Activated T-cell treated with anti-CD3 and anti-CD28 coated beads for 1 hour (primary cell): ENCODE results near the gene ARF1.
"Not testable (repeated sequence)": the region's sequence is repeated elsewhere in the genome, so short reads cannot be mapped to it uniquely, and the experiment has no call there.

ENCODE experiments used
- DNase-seq: peaks from one replicate; pipeline ENCODE4 v3.0.0-alpha.2; 2020; ENCODE audit warnings: low read depth

Gene ARF1

DNA sequence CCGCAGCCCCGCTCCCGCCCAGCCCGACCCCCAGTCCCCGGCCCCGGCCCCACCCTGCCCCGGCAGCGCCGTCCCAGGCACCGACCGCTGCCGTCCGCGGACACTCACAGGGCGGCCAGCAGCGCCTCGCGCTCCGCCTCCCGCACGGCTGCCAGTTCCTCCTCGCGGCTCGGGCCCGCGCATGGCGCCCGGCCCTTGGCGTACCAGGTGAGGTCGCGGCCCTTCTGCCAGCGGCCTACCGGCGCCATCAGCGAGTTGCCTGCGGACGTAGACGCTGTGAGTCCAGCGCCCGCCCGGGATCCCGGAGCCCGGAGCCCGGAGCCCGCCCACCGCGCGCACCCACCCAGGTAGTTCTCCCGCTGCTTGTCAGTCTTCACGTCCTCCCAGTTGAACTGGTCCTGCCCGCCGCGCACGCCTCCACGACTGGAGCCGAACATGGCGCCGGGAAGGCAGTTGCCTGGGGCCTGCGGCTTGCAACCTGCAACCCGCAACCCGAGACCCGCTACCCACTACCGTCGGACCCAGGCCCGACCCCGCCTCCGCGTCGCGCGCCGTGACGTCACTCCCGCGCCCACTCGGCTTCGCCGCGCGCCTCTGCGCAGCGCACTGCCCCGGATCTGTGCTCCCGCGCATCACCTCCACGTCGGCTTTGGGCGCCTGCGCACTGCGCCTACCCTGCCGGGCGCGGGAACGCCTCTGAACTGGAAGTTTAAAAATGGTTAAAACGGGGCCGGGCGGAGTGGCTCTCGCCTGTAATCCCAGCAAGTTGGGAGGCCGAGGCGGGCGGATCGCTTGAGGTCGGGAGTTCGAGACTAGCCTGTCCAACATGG, 20.5 kb downstream of the ARF1 start, which contains the start of gene C1orf35:
Gene C1orf35, minus strand, starts transcription at position 535 of the 830 bp plus-strand sequence. Its CDS starts 98 bp downstream, at position 437.
- DNase-seq, result peak; percentile 93

DNA sequence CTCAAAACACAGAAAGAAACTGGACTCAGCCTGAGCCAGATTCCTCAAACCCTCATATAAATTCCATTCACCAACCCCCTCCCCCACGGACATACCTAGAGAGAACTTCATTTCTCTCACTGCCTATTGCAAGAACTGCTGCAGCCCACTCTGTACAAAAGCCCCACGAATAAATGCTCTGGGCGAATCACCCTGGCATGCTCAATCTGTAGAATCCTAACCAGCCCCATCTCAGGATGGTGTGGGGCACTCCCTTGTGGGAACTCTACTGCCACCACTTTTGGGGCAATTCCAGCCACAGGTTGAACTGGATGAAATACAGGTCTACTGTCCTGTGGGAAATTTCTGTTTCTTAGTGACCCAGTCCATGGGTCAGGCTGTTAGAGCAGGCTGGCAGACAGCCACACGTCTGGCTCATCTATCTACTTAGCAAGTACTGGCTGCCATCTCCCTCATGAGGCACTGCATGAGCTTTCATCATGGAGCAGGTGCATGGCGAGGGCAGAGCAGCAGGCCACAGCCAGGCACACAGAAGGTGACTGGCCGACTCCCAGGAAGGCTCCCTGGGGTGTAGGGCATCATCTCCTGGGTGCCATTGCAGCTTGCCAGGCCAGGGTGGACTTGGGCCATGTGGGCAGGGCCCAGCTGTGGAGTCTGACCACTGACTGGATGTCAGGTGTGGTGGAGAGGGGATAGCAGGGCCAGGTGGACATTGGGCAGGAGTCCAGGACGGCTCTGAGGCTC, 22.2 kb downstream of the ARF1 start:
- no peak for DNase-seq

DNA sequence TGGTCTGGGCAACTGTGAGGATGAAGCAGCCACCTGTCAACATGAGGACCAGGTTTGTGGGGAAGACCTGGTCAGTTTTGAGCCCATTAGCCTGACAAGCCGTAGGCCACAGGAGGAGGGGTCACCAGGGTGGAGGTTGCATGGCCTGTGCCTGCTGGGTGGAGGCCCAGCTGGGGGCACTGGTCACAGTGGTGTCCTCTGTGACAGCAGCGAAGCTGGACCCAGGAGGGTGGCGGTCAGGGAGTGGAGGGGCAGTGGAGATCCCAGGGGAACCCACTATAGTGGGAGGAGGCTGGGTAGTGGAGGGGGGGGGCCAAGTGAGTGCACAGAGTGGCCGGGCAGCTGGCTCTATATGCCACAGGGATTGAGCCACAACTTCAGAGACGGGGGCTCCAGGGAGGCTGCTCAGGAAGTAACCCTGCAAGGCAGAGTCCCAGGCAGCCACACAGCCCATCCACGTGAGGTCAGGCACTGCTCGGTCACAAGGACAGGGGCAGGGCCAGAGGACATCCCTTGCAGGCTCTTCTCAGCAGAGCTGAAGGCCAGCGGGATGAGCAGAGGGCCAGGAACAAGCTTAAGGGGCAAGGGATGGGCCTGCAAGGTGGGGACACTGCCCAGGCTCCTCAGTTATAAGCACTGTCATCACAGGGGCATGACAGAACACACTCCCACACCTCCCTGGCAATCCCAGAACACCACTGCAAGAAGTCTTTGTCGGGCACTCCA, 22.9 kb downstream of the ARF1 start:
- no peak for DNase-seq

DNA sequence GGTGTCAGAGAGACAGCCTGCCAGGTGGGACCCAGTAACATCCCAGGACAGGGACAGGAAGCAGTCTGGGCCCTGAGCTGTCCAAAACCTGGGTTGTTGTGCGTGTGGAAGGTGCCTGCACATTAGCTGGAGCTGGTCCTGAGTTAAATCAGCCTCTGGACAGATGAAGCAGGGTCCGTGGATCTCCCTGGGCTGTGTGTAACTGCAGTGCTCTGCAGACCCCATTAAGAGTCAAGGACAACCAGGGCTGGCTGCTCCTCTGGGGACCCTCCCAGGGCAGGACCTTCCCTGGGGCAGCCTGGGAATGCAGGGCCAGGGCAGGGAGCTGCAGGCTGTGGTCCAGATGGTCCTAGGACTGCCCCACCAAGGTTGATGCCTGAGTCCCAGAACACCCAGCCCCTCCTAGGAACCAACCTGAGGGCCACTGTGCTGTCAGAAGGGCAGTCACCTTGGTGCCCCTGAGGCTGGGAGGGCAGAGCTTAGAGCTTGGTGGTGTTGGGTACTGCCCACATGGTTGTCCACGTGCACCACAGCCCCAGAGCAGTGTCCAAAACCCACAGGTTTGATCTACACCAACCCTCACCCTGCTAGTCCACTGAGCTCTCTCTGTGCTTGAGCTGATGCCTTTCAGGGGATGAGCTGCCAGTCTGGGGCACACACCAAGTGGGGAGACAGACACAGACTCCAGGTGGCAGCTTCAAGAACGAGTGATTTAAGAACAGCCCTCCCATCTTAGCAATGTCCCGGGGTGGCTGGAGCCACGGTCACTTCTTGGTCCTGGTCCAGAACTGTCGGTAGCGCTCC, 23.7 kb downstream of the ARF1 start:
- DNase-seq, result no peak

DNA sequence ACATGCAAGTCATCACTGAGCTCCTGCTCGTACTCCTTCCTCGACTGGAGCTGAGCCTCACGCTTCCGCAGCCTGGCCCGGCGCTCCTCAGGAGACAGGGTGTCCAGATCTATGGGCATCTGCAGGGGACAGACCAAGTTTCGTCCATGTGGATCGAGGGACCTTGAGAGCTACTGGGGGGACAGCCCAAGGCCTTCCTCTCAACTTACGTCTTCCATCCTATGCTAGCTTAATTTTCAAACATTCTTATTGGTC, 24.2 kb downstream of the ARF1 start:
- DNase-seq, result no peak

DNA sequence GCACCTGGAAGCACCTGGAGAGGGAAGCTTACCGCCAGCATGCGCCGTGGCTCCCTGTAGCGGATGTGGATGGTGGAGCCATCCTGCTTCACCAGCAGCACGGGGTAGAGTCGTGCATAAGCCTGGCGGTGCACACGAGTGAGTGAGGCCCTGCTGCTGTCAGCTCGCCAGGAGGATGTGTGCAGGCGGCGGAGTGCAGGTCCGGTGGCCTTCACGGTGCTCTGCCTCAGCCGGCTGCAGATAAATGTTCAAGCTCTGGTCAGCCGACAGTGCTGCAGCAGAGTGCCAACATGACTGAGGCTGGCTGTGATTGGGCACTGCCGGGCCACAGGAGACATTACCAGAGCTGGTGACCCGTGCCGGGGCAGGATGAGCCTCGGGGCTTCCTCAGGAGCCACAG, 25.1 kb downstream of the ARF1 start:
- DNase-seq, result no peak

DNA sequence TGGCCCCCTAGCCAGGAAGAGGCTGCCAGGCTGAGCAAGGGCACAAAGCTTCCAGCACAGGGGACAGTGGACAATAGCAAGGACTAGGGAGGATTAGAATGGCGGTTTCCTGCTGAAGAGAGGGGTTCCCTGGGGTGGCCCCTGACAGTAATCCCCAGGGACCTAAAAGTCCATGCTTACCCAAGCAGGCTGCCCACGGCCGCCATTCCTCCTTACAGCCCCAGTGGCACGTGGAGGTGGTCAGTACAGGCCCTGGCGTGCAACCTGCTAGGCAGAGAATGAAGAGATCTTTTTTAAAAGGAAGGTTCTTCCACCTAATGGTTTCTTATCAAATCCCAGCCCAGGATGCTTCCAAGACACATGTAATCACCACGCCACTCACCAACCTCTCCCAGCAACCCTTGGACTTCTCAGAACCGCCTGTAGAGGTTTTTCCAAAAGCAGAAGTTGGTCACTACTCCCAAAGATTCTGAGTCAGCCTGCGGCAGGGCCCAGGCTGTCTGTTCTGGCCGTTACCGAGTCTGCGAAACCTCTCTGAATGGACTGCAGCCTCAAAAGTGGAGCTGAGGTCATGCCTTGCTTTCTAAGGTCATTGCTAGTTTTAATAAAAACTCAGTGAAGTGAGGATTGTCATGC, 25.7 kb downstream of the ARF1 start:
- no peak for DNase-seq

DNA sequence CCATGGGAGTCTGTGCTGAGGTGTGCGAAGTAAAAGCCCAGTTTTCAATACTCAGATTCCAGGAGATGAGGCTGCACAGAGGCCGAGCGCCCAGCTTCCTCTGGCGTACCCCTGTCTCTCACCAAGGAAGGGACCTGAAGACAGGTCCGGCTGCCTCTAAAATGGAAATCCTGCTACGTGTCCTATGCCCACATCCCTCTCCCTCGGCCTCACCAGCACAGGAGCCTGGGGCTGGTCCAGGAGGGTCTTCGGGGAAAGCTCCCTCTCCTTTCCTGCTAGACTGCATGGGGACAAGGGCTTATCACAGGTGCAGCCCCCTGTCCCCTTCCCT, 26.2 kb downstream of the ARF1 start:
- DNase-seq, result no peak

DNA sequence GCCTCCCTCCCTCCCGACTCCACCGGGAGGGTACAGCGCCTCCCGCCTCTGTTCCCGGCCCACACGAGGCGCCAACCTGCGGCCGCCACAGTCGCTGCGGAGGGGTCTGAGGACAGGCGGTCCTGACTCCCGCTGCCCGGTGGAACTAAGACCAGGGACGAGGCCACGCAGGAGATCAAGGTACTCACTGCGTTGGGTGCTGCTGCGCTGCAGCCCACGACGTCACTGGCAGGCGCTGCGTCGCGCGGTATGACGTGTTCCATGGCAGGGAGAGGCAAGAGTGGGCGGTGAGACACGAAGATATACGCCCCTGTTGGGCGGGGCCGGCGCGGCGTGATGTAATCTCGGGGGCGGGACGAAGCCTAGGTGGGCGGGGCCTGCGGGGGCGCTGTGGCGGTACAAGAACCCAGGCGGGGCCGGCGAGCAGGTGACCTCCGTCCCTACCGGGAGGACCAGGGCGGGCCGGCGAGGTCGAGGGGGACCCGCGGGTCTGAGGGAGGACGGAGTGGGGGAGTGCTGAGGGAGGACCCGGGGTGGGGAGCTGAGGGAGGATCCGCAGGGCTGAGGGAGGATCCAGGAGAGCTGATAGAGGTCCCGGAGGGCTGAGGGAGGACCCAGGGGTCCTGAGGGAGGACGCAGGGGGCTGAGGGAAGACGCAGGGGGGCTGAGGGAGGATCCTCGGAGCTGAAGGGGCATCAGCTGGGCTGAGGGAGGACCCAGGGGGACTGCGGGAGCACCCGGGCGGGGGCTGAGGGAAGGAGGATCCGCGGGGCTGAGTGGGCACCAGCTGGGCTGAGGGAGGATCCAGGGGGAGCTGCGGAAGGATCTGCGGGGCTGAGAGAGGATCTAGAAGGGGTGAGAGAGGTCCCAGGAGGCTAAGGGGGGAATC, 26.8 kb downstream of the ARF1 start, which contains the start of gene MRPL55:
Gene MRPL55, minus strand, starts transcription at position 227 of the 889 bp plus-strand sequence. CDS start 1,039 bp downstream, outside the sequence.
- peak; percentile 99 for DNase-seq

DNA sequence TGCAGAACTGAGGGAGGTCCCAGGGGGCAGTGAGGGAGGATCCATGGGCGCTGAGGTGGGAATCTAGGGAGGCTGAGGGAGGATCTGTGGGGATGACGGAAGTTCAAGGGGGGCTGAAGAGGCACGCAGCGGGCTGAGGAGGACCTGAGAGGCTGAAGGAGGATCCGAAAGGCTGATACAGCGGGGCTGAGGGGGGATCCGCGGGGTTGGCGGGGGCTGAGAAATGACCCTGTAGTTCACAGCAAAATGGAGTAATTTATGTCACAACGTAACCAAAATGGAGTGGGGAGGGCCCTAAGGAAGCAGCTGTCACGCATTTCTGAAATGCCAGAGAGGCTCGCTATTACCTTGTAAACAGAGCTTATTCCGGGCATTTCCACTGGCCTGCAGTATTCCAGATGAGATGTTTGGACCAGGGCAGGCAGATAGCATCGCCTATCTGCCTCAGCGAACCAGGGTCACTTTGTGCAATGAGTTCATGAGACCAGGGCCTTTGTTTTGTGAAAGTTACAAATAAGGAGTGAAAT, 27.5 kb downstream of the ARF1 start:
- no peak for DNase-seq

DNA sequence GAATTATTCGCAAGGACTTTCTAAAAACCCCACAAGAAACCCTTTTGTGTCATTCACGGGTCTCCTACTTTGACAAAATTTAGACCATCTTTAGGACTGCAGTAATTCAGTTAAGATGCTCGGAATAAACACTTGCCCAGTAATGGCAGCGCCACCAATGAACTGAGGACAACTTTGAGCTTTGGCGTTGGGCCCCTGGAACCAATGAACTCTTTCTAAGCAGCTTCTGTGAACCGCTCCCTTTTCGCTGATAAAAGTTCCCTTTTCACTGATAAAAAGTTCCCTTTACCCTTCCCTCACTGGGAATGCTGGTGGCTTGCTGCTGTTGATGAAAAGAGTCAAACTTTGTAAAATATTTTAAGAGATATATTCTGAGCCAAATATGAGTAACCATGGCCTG, 28.0 kb downstream of the ARF1 start:
- DNase-seq, result no peak

DNA sequence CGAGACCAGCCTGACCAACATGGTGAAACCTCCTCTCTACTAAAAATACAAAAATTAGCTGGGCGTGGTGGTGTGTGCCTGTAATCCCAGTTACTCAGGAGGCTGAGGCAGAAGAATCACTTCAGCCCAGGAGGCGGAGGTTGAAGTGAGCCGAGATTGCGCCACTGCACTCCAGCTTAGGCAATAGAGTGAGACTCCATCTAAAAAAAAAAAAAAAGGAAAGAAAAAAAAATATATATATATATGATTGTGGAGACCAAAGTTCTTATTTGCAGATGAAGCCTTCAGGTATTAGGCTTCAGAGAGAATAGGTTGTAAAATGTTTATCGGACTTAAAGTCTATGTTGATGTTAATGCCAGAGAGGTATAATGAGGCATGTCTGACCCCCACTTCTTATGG, 28.8 kb downstream of the ARF1 start:
- not testable (repeated sequence) for DNase-seq

DNA sequence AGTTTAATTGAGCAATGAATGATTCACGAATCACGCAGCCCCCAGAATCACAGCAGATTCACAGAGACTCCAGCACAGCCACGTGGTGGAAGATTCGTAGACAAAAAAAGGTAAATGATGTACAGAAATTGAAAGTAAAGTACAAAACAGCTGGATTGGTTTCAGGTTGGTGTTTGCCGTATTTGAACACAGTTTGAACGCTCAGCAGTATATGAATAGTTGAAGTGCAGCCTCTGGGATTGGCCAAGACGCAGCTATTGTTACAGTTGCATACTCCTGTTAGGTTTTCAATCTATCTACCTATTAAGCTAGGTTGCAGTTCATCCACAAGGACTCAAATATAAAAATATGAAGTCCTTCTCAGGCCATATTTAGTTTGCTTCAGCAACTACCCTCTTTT, 29.7 kb downstream of the ARF1 start:
- no peak for DNase-seq

DNA sequence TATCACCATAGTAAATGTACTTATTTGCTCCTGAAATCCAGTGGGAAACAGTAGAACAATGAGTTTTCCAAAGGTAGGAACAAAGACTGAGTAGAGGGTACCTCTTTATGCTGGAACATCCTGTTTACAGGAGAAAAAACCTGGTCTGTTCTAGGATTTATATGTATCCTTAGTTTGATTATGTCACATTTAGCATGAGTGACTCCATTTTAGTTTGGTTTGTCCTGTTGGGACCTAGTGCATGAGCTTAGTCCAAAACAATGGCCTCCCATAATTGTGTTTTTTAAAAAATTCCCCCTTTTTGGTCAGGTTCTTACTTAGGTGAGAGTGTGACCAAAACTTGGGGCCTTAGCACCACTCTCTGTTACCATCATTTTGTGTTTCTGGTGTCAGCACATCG, 30.1 kb downstream of the ARF1 start:
- DNase-seq, result no peak

DNA sequence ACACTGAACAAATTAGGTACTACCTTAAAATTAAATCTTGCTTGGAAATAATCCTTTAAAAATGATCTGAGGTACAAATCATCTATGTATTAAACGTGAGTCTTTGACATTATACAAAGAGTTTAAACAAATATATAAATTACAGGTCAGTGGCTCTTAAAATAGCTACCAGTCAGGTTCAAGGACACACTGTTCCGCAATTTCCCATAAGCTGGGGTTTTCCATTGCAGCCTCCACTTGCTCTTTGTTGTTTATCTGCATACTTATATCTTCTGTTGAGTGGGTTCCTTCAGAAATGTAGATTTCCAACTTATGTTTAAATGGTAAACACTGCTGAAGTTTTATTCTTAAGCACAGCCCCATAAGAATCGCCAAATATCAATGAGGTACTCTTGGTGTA, 32.3 kb downstream of the ARF1 start:
- no peak for DNase-seq

DNA sequence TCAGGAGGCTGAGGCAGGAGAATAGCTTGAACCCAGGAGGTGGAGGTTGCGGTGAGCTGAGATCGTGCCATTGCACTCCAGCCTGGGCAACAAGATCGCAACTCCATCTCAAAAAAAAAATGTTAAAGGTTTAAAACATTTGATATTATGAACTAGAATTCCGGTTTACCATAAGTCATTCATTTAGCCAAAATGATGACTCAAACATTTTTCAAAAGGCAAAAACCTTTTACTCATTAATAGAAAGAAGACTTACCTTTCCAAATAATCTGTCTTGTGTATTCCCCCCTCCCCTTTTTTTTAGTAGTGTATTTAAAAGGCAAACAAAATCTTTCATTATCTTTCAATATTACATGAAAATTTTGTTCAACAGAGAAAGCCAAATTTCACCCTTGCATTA, 34.8 kb downstream of the ARF1 start:
- DNase-seq, result no peak

DNA sequence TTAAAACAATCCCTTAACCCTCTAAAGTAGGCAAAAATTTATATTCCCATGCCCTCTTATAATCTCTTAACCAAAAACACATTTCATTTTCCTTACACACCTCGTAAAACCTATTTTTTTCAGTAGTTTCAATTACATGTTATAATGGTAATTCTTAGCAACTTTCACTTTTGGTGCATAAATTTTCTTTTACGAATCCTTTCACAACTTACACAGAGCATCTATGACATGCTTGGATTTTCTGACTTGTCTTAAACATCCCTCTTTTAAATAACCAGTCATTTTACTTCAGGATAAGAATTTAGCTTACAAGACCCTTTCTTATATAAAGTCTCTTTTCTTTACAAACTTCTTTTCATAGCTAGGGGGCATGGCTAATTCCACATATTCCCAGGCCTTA, 35.5 kb downstream of the ARF1 start:
- DNase-seq, result no peak

DNA sequence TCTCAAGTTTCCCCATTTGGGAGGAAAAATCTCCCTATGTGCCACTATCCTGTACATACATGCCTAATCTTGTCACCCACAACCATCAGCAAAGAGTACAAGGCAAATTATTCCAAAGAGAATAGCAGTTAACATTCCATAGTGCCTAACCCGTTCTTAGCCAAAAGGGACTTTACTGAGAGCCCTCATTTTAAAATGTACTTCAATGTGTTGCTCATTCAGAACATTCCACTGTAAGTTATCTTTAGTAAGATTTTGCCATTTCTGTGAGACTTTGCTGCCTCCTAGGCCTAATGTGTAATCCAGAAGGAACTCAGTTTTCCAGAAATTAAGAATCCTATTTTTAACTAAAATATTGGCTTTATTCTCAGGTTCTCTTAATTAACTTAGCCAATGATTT, 37.8 kb downstream of the ARF1 start:
- no peak for DNase-seq

DNA sequence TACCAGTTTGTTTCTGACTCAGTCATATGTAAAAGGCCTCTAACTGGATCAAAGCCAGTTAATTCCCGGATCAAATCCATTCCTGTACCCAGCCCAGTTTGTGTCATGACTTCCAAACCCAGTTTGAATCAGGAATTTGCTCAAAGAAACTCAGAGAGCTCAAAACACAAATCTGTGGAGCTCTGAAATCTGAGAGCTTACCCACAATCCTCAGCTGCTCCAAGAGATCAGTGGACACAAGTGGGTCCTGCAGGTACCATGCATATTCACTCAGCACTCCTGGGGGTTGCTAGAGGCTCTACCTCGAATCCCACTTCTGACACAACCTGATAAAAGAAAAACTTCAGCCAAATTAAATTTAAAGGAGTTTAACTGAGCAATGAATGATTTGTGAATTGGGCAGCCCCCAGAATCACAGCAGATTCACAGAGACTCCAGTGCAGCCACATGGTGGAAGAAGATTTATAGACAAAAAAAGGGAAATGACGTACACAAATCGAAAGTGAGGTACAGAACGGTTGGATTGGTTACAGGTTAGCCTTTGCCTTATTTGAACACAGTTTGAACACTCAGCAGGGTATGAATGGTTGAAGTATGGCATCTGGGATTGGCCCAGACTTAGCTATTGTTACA, 38.5 kb downstream of the ARF1 start:
- DNase-seq, result no peak

DNA sequence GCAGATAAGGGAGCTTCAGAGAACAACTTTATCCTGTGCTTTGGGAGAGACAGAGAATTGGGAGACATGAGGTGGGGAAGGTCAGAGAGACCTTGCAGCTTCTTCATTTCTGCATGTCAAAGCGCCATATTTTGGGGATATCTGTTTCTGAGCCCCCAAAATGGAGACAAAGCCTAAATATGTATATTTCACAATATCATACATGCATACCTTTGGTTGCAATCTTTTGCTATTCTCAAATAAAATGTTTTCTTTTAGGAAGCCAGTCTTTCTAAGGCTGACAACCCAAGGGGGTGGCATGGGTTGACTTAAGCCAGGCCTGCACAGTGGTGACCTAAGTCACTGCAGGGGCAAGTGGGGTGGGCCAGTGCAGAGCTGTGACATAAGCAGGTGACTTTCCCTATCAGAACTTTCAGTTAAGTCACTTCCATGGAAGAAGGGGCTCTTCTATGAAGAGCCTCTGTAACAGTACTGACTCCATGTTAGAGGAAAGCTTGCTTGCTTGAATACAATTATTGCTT, 40.5 kb downstream of the ARF1 start:
- DNase-seq, result no peak
